Stimulated activated naive B cell treated with anti-CD40 and anti-IgM and Interleukin-4, amounts not matched to agents 10 μg/mL and 1 μg/mL and 100 μg/mL, for 72 hours (primary cell): ENCODE data around the gene ZNF385B.
A peak's percentile ranks its signal among the peaks of the same experiment; 100 is the strongest.
"Not testable (repeated sequence)": the region's sequence is repeated elsewhere in the genome, so short reads cannot be mapped to it uniquely, and the experiment has no call there.

Experiments used
- ATAC-seq, 2 donors: fragments of 150-1000 bp; cut with Tn5 transposase; replicated peaks; 2 replicates each; pipeline ENCODE4 v1.10.0; 2021; ENCODE audit warnings: moderate library complexity in 1 of 2
- DNase-seq: peaks from one replicate; pipeline ENCODE4 v3.0.0; 2021
- H3K27ac Mint-ChIP-seq: one replicate; pipeline ENCODE4 v1.8.0; 2022; ENCODE audit warnings: mild to moderate bottlenecking, mixed read lengths
- H3K27me3 Mint-ChIP-seq, 2 donors: one replicate each; pipeline ENCODE4 v1.8.0; 2022; ENCODE audit warnings: mixed read lengths in 2 of 2
- H3K36me3 Mint-ChIP-seq, 2 donors: one replicate each; pipeline ENCODE4 v1.8.0; 2022; ENCODE audit warnings: mixed read lengths in 2 of 2, mild to moderate bottlenecking in 1 of 2
- H3K4me1 Mint-ChIP-seq, 2 donors: one replicate each; pipeline ENCODE4 v1.8.0; 2022; ENCODE audit warnings: mixed read lengths in 2 of 2, mild to moderate bottlenecking in 1 of 2
- H3K4me3 Mint-ChIP-seq, 2 donors: one replicate each; pipeline ENCODE4 v1.8.0; 2022; ENCODE audit warnings: mild to moderate bottlenecking in 2 of 2, mixed read lengths in 2 of 2, moderate library complexity in 1 of 2
- H3K9me3 Mint-ChIP-seq, 2 donors: one replicate each; pipeline ENCODE4 v1.8.0; 2022; ENCODE audit warnings: mixed read lengths in 2 of 2, mild to moderate bottlenecking in 1 of 2

The ZNF385B gene

GRCh38 chr2:179804206-179804605 is 57.2 kb downstream of the ZNF385B start:
- Mint-ChIP-seq H3K9me3 (peaks cover 0 to 1% of the 10 kb centered on the region in 2 donors), H3K36me3 (no peaks in the 10 kb centered on the region), H3K27ac (no peak overlapping the region), H3K4me3 (no peak overlapping the region), H3K4me1 (no peaks in the 10 kb centered on the region), H3K27me3 (peaks cover 0 to 4% of the 10 kb centered on the region in 2 donors)
- no peak for ATAC-seq
- DNase-seq = no peak

- no peaks in the 10 kb centered on the region for H3K36me3 Mint-ChIP-seq
- no peaks in the 10 kb centered on the region for H3K9me3 Mint-ChIP-seq
- ATAC-seq = no peak
- H3K4me1 Mint-ChIP-seq = no peaks in the 10 kb centered on the region
- no peak overlapping the region for H3K4me3 Mint-ChIP-seq
- peaks cover 0 to 4% of the 10 kb centered on the region in 2 donors for H3K27me3 Mint-ChIP-seq
- no peak for DNase-seq
- no peak overlapping the region for H3K27ac Mint-ChIP-seq
Measured at GRCh38 chr2:179802051-179802882, 59.1 kb downstream of the ZNF385B start.

DNA sequence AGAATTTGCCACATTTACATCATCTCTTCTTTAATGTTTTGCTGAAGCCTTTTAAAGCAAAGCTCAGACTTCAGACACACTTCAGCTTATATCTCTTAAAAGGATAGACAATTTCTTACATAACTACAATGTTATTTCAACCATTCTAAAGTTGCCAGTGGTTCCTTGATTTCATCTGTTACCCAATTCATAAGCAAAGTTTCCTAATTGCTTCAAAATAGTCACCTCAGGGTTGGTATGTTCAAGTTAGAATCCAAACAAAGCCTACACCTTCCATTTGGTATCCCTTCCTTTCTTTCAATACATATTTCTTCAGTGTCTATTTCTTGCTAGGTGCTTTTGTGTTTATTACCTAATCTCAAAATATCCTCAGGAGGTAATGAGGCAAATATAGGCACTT is 60.6 kb downstream of the ZNF385B start:
- Mint-ChIP-seq H3K9me3 (no peaks in the 10 kb centered on the region), H3K36me3 (no peaks in the 10 kb centered on the region), H3K27ac (no peak overlapping the region), H3K4me1 (no peaks in the 10 kb centered on the region), H3K27me3 (peaks cover 0 to 4% of the 10 kb centered on the region in 2 donors), H3K4me3 (no peak overlapping the region)
- no peak for ATAC-seq
- no peak for DNase-seq

DNA sequence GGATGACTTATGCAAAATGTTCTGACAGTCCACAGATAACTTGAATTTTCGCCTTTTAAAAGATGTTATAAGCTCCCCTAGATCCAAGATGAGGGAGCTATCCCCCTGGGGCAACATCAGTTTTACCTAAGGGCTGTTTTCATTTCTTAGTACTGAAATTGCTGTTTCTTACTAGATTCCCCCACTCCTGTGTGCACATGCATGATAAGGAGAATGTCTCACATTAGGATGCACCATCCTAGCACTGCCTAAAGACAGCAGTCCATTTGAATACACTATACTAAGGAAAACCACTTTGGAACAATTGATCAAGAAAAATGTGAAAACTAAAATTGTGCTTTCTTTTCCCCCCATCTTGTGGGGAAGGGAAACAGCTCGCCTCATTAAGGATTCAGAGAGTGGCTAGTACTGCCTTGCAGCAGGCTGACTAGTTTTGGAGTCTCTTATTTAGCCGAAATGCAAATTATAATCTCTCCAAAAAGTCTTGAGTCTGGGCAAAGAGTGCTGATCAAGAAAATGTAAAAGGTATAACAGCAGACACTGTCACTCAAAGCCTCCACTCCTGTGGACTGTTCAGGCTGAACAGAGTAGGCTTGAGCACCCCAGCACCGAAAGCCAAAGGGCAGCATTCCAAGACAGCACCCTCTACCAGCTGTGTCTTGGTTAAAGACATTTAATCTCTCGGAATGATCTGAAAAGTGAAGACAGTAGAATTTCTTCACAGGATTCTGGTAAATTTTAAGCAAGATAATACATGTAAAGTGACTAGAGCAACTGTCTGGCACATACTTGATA is 65.0 kb downstream of the ZNF385B start:
- Mint-ChIP-seq H3K27ac (no peak overlapping the region), H3K9me3 (peaks cover 4 to 8% of the 10 kb centered on the region in 2 donors), H3K36me3 (no peaks in the 10 kb centered on the region), H3K4me1 (no peaks in the 10 kb centered on the region), H3K27me3 (peaks cover 0 to 4% of the 10 kb centered on the region in 2 donors), H3K4me3 (no peak overlapping the region)
- DNase-seq (no peak), ATAC-seq (no peak)

GRCh38 chr2:179793902-179794301 is 67.5 kb downstream of the ZNF385B start:
- Mint-ChIP-seq H3K4me3 (no peak overlapping the region), H3K36me3 (no peaks in the 10 kb centered on the region), H3K9me3 (peaks cover 4 to 8% of the 10 kb centered on the region in 2 donors), H3K27me3 (peaks cover 0 to 5% of the 10 kb centered on the region in 2 donors), H3K27ac (no peak overlapping the region), H3K4me1 (no peaks in the 10 kb centered on the region)
- no peak for DNase-seq
- no peak for ATAC-seq

GRCh38 chr2:179793238-179793637 is 68.2 kb downstream of the ZNF385B start:
- DNase-seq (no peak), ATAC-seq (peak in 1 of 2 donors; percentile 33)
- Mint-ChIP-seq H3K27me3 (peaks cover 0 to 9% of the 10 kb centered on the region in 2 donors), H3K4me3 (no peak overlapping the region), H3K36me3 (no peaks in the 10 kb centered on the region), H3K27ac (no peak overlapping the region), H3K4me1 (no peaks in the 10 kb centered on the region), H3K9me3 (peaks cover 4 to 8% of the 10 kb centered on the region in 2 donors)

- Mint-ChIP-seq H3K27me3 (peaks cover 0 to 11% of the 10 kb centered on the region in 2 donors), H3K9me3 (peaks cover 4 to 8% of the 10 kb centered on the region in 2 donors)
- no peak for DNase-seq
Measured at GRCh38 chr2:179790235-179791217, 70.9 kb downstream of the ZNF385B start.

GRCh38 chr2:179788104-179788503 is 73.3 kb downstream of the ZNF385B start:
- Mint-ChIP-seq H3K27me3 (peaks cover 0 to 11% of the 10 kb centered on the region in 2 donors), H3K27ac (no peak overlapping the region), H3K4me1 (no peaks in the 10 kb centered on the region), H3K4me3 (no peak overlapping the region), H3K36me3 (no peaks in the 10 kb centered on the region), H3K9me3 (peaks cover 3 to 4% of the 10 kb centered on the region in 2 donors)
- no peak for ATAC-seq
- DNase-seq = no peak

More at GRCh38 chr2:179790235-179791217, 70.9 kb downstream of the ZNF385B start:
- no peaks in the 10 kb centered on the region for H3K4me1 Mint-ChIP-seq
- no peak overlapping the region for H3K27ac Mint-ChIP-seq
- H3K36me3 Mint-ChIP-seq = no peaks in the 10 kb centered on the region
- ATAC-seq = no peak
- H3K4me3 Mint-ChIP-seq = no peak overlapping the region

DNA sequence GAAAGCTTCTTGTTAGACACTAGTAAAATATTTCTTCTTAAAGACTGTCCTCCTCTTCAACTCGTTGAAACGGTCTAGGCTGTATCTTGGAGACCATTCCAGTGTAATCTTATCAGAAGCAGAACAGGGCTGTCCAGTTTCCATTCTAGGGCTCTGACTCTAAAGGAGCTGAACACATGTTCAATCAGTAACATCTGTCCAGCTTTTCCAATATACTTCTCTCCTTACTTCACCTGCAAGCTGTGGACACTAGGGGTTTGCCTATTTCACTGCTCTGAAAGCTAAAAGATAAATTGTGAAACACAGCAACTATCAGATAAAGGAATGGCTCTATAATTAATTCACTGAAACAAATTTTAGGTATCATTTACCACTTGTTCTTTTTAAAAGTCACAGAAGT is 73.8 kb downstream of the ZNF385B start:
- Mint-ChIP-seq H3K27me3 (peaks cover 0 to 11% of the 10 kb centered on the region in 2 donors), H3K4me3 (no peak overlapping the region), H3K27ac (no peak overlapping the region), H3K9me3 (peaks cover 3 to 4% of the 10 kb centered on the region in 2 donors), H3K36me3 (no peaks in the 10 kb centered on the region), H3K4me1 (no peaks in the 10 kb centered on the region)
- ATAC-seq (no peak), DNase-seq (no peak)

DNA sequence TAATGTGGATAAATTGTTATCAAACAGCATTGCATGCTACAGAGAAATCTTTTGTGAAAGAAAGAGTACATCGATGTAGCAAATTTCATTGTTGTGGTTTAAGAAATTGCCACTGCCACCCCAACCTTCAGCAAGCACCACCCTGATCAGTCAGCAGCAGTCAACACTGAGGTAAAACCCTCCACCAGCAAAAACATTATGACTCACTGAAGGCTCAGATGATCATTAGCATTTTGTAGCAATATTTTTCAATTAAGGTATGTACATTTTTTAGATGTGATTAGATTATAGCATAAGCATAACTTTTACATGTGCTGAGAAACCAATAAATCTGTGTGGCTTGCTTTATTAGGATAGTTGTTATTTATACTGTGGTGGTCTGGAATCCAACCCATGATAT is 75.5 kb downstream of the ZNF385B start:
- peaks cover 5 to 7% of the 10 kb centered on the region in 2 donors for H3K27me3 Mint-ChIP-seq
- no peak overlapping the region for H3K27ac Mint-ChIP-seq
- no peak overlapping the region for H3K4me3 Mint-ChIP-seq
- no peak for DNase-seq
- H3K36me3 Mint-ChIP-seq = no peaks in the 10 kb centered on the region
- no peak for ATAC-seq
- peaks cover 3 to 4% of the 10 kb centered on the region in 2 donors for H3K9me3 Mint-ChIP-seq
- no peaks in the 10 kb centered on the region for H3K4me1 Mint-ChIP-seq

DNA sequence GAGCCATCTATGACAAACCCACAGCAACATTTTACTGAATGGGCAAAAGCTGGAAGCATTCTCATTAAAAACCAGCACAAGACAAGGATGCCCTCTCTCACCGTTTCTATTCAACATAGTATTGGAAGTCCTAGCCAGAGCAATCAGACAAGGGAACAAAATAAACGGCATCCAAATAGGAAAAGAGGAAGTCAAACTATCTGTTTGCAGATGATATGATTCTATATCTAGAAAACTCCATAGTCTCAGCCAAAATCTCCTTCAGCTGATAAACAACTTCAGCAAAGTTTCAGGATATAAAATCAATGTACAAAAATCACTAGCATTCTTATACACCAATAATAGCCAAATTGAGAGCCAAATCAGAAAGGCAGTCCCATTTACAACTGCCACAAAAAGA is 79.1 kb downstream of the ZNF385B start:
- not testable (repeated sequence) for H3K36me3 Mint-ChIP-seq, H3K27ac Mint-ChIP-seq, ATAC-seq, H3K4me3 Mint-ChIP-seq, H3K4me1 Mint-ChIP-seq, H3K9me3 Mint-ChIP-seq, DNase-seq
- peaks cover 0 to 11% of the 10 kb centered on the region in 2 donors for H3K27me3 Mint-ChIP-seq

DNA sequence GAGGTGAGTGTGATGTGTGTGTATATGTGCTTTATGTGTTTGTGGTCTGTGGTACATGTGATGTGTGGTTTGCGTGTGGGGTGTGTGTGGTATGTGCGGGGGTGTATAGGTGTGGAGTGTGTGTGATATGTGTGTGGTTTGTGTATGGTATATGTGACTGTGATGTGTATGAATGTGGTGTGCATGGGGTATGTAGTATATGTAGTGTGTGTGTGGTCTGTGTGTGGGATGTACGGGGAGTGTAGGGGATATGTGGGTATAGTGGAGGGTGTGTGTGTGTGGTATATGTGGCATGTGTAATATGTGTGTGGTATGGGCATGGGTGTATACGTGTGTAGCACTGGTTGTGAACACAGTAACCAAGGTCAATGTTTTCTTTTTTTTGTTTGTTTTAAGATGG is 87.4 kb downstream of the ZNF385B start:
- H3K27ac Mint-ChIP-seq = no peak overlapping the region
- no peak overlapping the region for H3K4me3 Mint-ChIP-seq
- H3K4me1 Mint-ChIP-seq = no peaks in the 10 kb centered on the region
- H3K36me3 Mint-ChIP-seq = no peaks in the 10 kb centered on the region
- no peak for DNase-seq
- peaks cover 15 to 21% of the 10 kb centered on the region in 2 donors for H3K27me3 Mint-ChIP-seq
- H3K9me3 Mint-ChIP-seq = peaks cover 0 to 3% of the 10 kb centered on the region in 2 donors
- ATAC-seq = no peak

DNA sequence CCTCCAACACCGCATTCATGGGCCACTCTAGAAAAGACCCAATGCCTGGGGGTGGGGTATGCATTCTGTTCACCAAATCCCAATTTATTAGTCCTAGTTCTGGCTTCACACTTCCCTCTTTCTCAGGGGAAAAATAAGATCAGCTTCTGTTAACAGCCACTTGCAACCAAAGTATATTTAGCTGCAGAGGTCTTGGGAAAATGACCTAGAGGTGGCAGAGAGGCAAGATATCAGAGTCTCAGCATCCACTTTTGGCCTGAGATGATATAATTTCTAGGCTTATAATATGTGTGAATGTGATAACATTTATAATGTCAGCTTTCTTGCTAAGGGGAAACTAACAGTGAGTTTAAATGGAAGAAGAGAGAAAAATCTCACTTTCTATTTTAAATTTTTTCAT is 89.1 kb downstream of the ZNF385B start:
- Mint-ChIP-seq H3K4me3 (no peak overlapping the region), H3K27me3 (peaks cover 13 to 21% of the 10 kb centered on the region in 2 donors), H3K36me3 (no peaks in the 10 kb centered on the region), H3K27ac (no peak overlapping the region), H3K9me3 (peaks cover 0 to 3% of the 10 kb centered on the region in 2 donors), H3K4me1 (no peaks in the 10 kb centered on the region)
- ATAC-seq (no peak), DNase-seq (no peak)

- Mint-ChIP-seq H3K4me1 (no peaks in the 10 kb centered on the region), H3K27me3 (peaks cover 13 to 21% of the 10 kb centered on the region in 2 donors), H3K36me3 (no peaks in the 10 kb centered on the region), H3K9me3 (peaks cover 0 to 3% of the 10 kb centered on the region in 2 donors), H3K4me3 (no peak overlapping the region), H3K27ac (no peak overlapping the region)
- DNase-seq (no peak), ATAC-seq (no peak)
Measured at GRCh38 chr2:179771791-179772190, 89.6 kb downstream of the ZNF385B start.
